Measurements from ENCODE around the gene C1orf21. TPM values are rescaled to one million over a fixed set of nuclear protein-coding genes. Genes with fewer than 3 reads are reported as not detected.

Gene C1orf21
- total RNA-seq, 1 donor from 2014 or later: 0.09 TPM

- TF ChIP-seq CTCF (IDR thresholded peaks at IDR 0.05): no peak
- intact Hi-C loops (cut with micrococcal nuclease): no loop called here
- H3K27me3 Mint-ChIP-seq: no peaks in the 10 kb centered on the region
- ATAC-seq (ENCODE audit: low read depth): no peak
- DNase-seq: no peak
- no peaks in the 10 kb centered on the region for H3K9me3 Mint-ChIP-seq
- no peak overlapping the region for H3K4me3 Mint-ChIP-seq
- ChIA-PET POLR2A (no interaction called here), CTCF (interaction anchor here (0.8 kb wide), 1 partner anchor 11 kb away, joined by 3 read pairs; no protein-coding TSS in a partner anchor)
- H3K36me3 Mint-ChIP-seq (ENCODE audit: low read depth): no peaks in the 10 kb centered on the region
- no peak overlapping the region for H3K27ac Mint-ChIP-seq
- no peaks in the 10 kb centered on the region for H3K4me1 Mint-ChIP-seq
Observed at GRCh38 chr1:184404727-184405027, 17.8 kb downstream of the C1orf21 start.

DNA sequence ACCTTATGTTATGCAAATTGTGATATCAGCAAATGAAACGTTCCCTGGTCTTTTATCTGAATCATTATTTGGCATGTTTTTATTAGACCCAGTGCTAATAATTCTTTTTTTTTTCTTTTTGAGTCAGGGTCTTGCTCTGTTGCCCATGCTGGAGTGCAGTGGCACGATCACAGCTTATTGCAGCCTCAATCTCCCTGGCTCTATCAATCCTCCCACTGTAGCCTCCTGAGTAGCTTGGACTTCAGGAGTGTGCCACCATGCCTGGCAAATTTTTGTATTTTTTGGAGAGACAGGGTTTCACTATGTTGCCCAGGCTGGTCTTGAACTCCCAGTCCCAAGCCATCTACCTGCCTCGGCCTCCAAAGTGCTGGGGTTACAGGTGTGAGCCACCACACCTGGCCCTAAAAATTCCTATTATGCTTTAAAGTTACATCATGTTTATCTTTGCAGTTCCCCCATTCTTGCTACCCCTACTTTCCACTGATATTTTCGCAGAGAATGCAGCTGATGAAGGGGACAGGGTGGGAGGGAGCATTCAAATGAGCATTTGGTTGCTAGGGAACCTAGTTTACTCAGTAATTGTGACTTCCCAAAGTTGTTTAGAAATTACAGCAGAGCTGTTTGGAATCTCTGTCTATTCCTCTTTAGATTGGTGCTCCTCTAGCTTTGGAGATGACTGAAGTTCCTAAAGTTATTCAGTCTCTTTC is 18.4 kb downstream of the C1orf21 start:
- no peaks in the 10 kb centered on the region for H3K27me3 Mint-ChIP-seq
- H3K36me3 Mint-ChIP-seq (ENCODE audit: low read depth): no peaks in the 10 kb centered on the region
- H3K4me1 Mint-ChIP-seq: no peaks in the 10 kb centered on the region
- no peak for TF ChIP-seq CTCF (IDR thresholded peaks at IDR 0.05)
- H3K4me3 Mint-ChIP-seq: no peak overlapping the region
- POLR2A ChIA-PET: no interaction called here
- no peak for DNase-seq
- H3K9me3 Mint-ChIP-seq: no peaks in the 10 kb centered on the region
- intact Hi-C loops (cut with micrococcal nuclease): no loop called here
- H3K27ac Mint-ChIP-seq: no peak overlapping the region
- CTCF ChIA-PET: no interaction called here
- no peak for ATAC-seq (ENCODE audit: low read depth)

DNA sequence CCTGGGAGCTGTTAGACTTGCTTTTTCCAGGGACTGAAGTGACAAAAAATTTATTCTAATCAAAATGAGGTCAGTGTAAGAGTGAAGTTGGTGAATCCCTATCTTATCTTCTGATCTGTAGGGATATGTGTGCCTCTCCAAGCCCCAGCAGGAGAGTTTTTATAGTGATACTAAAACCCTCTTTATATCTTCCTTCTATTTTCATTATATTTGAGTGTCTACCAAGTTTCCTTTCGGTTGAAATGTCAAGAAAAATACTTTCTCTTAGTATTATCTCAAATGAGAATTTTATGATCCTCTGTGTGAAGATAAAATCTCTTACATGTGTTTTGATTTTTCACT is 18.9 kb downstream of the C1orf21 start:
- Mint-ChIP-seq H3K36me3 (ENCODE audit: low read depth) (no peaks in the 10 kb centered on the region), H3K27me3 (no peaks in the 10 kb centered on the region), H3K9me3 (no peaks in the 10 kb centered on the region), H3K4me3 (no peak overlapping the region), H3K4me1 (no peaks in the 10 kb centered on the region), H3K27ac (no peak overlapping the region)
- DNase-seq (no peak), ATAC-seq (ENCODE audit: low read depth) (no peak)
- intact Hi-C loops (cut with micrococcal nuclease): no loop called here
- no peak for TF ChIP-seq CTCF (IDR thresholded peaks at IDR 0.05)
- ChIA-PET CTCF (no interaction called here), POLR2A (no interaction called here)

GRCh38 chr1:184406479-184406878 is 19.6 kb downstream of the C1orf21 start:
- ChIA-PET POLR2A (no interaction called here), CTCF (no interaction called here)
- intact Hi-C loops (cut with micrococcal nuclease): no loop called here
- Mint-ChIP-seq H3K4me1 (no peaks in the 10 kb centered on the region), H3K36me3 (ENCODE audit: low read depth) (no peaks in the 10 kb centered on the region), H3K9me3 (no peaks in the 10 kb centered on the region), H3K27me3 (no peaks in the 10 kb centered on the region), H3K4me3 (no peak overlapping the region), H3K27ac (no peak overlapping the region)
- DNase-seq (no peak), ATAC-seq (ENCODE audit: low read depth) (no peak)
- no peak for TF ChIP-seq CTCF (IDR thresholded peaks at IDR 0.05)

DNA sequence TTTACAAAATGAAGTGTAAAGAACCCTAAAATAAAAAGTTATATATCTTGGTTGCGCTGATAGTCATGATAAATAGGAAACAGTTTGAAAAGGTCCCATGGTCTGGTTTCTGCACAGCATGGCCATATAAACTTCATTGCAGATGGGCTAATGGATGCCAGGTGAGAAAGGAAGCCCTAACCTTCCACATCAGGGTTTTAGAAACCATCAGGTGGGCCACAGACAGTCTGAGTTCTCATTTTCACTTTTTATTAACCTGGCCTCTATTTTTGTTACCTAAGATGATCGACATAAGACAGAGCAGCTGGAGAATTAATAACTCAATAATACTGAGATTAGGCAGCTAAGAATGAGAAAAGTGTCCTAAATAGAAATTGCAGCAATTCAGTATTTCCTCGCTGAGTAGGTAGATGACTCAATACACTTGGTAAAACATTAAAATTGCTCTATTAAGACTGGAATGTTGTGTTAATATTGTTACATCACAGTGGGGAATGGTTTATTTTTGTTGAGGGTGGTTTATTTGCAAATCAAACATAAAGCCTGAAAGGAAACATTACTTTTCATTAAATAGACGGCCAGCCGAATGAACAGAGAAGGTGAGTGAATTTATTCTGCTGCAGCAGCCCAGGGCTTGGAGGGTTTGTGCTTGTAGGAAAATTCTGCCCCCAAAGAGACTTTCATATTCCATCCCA is 21.1 kb downstream of the C1orf21 start:
- DNase-seq (no peak), ATAC-seq (ENCODE audit: low read depth) (no peak)
- TF ChIP-seq CTCF (IDR thresholded peaks at IDR 0.05): no peak
- H3K4me1 Mint-ChIP-seq: no peaks in the 10 kb centered on the region
- no peak overlapping the region for H3K4me3 Mint-ChIP-seq
- ChIA-PET CTCF (no interaction called here), POLR2A (interaction anchor here (0.6 kb wide), 1 partner anchor 20 kb away, joined by 3 read pairs; no protein-coding TSS in a partner anchor)
- no peak overlapping the region for H3K27ac Mint-ChIP-seq
- intact Hi-C loops (cut with micrococcal nuclease): no loop called here
- H3K9me3 Mint-ChIP-seq: no peaks in the 10 kb centered on the region
- H3K36me3 Mint-ChIP-seq (ENCODE audit: low read depth): no peaks in the 10 kb centered on the region
- H3K27me3 Mint-ChIP-seq: no peaks in the 10 kb centered on the region
